Skeletal muscle cell (primary cell): Measurements from ENCODE around the gene ANKS1B.
"Not testable (repeated sequence)": the region's sequence is repeated elsewhere in the genome, so short reads cannot be mapped to it uniquely, and the experiment has no call there.

Source experiments
- DNase-seq: peaks from one replicate; pipeline ENCODE4 v3.0.0-alpha.2; 2010; ENCODE audit warnings: low read depth
- H3K4me3 ChIP-seq: 2 replicates; pipeline ENCODE4 v1.5.1; 2011; ENCODE audit warnings: low read depth, mild to moderate bottlenecking, control low read depth, low read length, moderate library complexity

The ANKS1B gene

GRCh38 chr12:99984271-99985128, at the start of gene ANKS1B:
TSS of gene ANKS1B (minus strand) at chr12:99984936. CDS start at chr12:99984237, 699 bp downstream.
- no peak for DNase-seq
- H3K4me3 ChIP-seq, result peak within 1 kb of the TSS; percentile 59

DNA sequence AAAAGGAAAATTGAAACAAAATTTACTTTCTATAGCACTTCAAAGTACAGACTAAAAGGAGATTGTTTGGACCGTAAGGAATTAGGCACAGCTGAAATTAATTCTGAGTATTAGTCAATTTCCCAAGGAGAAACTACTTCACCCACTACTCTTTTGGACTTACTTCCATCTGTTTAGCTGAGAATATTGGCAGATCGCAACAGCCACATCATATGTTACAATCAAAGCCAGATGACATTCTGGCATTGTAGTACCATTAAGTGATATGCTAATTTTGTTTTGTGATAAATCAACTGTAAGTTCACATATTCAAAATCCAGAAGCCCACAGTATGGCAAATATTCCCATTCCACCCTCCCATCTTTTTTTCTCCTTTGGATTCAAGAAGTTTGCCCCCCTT, 47.1 kb upstream of the ANKS1B start:
- no peak overlapping the region for H3K4me3 ChIP-seq
- no peak for DNase-seq

- H3K4me3 ChIP-seq, result no peak overlapping the region
- DNase-seq, result no peak
Measured at GRCh38 chr12:100027671-100028070, 42.9 kb upstream of the ANKS1B start.

DNA sequence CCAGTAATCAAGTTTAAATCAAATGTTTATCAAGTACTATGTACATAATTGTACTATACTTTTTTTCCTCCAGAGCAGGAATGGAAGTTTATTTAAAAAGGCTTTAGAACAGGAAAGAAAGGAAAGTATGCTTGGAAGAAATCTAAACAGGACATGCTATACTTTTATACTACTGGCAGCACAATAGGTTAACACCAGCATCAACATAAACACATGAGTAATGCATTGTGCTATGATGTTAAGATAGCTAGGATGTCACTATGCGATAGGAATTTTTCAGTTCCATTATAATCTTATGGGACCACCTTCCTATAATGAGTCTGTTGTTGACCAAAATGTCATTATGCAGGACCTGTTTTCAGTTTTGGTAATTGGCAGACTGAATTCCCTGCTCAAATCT, 41.5 kb upstream of the ANKS1B start:
- no peak overlapping the region for H3K4me3 ChIP-seq
- peak; percentile 4 for DNase-seq

DNA sequence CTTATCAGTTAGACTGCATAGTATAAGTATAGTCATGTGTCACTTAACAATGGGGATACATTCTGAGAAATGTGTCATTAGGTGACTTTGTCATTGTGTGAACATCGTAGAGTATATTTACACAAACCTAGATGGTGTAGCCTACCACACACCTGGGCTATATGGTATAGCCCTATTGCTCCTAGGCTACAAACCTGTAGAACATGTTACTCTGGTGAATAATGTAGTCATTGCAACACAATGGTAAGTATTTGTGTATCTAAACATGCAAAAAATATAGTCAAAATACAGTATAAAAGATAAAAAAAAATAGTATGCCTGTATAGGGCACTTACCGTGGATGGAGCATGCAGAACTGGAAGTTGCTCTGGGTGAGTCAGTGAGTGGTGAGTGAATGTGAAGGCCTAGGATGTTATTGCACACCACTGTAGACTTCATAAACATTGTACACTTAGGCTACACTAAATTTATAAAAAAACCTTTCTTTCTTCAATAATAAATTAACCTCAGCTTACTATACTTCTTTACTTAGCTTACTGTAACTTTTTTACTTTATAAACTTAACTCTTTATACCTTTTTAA, 40.3 kb upstream of the ANKS1B start:
- peak; percentile 4 for DNase-seq
- H3K4me3 ChIP-seq, result no peak overlapping the region

- DNase-seq, result no peak
- H3K4me3 ChIP-seq, result no peak overlapping the region
Measured at GRCh38 chr12:100020370-100020769, 35.6 kb upstream of the ANKS1B start.

- H3K4me3 ChIP-seq, result no peak overlapping the region
- DNase-seq, result no peak
Measured at GRCh38 chr12:100017056-100017455, 32.3 kb upstream of the ANKS1B start.

- not testable (repeated sequence) for H3K4me3 ChIP-seq, DNase-seq
Measured at GRCh38 chr12:100016304-100016703, 31.6 kb upstream of the ANKS1B start.

GRCh38 chr12:100005846-100006245, 21.1 kb upstream of the ANKS1B start:
- not testable (repeated sequence) for DNase-seq, H3K4me3 ChIP-seq

DNA sequence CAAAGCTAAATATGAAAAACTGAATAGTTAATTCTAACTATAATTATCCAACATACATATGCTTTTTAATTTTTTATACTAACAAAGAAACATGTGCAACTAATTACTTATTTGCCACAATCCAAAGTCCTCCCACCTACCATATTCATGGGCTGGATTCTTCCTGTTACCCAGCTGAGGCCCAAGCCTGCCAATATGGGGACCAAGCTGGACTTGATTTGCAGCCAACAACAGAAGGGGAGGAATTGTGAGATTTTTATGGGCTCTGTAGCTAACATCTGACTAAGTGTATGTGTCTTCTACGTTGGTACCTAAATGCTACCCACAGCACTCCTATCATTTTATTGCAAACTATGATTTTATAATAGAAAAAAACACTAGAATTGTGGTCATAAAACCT, 13.1 kb upstream of the ANKS1B start:
- no peak overlapping the region for H3K4me3 ChIP-seq
- no peak for DNase-seq

- no peak overlapping the region for H3K4me3 ChIP-seq
- no peak for DNase-seq
Measured at GRCh38 chr12:99996095-99996494, 11.4 kb upstream of the ANKS1B start.

GRCh38 chr12:99985631-99986030, 895 bp upstream of the ANKS1B start:
- peak overlapping the region; percentile 59 for H3K4me3 ChIP-seq
- DNase-seq, result no peak

DNA sequence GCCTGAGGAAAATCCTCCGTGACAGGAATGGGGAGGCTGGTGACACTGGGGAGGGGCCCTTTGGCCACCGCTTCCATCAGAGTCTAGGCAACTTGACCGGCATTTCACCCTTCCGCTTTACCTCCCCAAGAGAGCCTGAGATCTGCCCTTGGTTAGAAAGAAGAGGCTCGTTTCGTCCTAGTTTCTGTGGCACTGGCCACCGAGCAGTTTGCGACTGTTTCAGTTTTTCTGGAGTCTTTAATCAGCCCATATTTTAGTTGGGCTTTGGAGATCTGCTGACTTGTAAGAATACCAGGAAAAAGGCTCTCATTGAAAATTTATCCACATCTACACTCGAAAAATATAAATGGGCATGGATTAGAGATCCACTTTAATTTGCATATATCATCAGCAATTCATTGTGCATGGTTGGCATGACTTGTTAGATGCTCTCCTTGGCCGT, 414 bp upstream of the ANKS1B start:
- H3K4me3 ChIP-seq, result peak overlapping the region; percentile 59

GRCh38 chr12:99983456-99984258, 1.1 kb downstream of the ANKS1B start:
- no peak overlapping the region for H3K4me3 ChIP-seq
- no peak for DNase-seq

More for the DNA sequence above, 414 bp upstream of the ANKS1B start:
- no peak for DNase-seq

DNA sequence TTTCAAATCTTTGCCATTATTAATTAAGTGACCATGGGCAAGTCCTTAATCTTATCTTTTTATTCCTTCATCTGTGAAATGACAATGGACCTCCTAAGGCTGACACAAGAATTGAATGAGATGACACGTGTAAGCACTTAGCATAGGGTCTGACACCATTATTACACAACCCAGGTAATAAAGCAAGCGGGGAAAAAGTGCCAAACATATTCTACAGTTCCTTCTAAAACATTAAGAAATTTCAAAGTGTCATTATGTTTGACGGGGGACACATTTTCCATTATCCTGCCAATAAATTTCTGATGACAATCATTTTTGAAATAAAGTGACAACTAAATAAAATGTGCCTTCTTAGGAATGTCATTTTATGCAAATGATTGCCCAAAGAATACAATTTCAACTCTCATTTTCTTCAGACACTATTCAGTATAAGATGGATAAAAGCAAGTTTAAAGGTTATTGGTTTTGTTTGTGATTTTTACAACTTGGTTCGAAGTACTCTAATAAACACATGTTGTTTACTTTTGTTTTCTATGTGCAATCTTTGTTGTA, 3.0 kb downstream of the ANKS1B start:
- no peak for DNase-seq
- H3K4me3 ChIP-seq, result no peak overlapping the region

DNA sequence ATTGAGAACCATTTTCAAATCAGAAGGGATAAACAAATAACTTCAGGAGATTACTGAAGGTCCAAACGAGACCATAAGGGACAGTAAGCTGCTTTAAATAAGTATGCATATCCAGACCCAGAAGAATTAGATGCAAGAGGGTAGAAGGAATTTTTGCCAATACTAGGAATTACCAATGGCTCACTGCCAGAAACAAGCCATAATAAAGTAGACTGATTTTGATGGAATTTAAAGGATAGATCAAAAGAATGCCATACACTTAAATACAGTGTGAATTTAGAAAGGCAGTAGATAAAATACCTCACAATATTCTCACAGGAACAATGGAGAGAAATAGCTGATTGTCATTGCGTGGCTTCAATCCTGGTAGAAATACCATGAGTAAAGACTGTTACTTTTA, 5.3 kb downstream of the ANKS1B start:
- H3K4me3 ChIP-seq, result no peak overlapping the region
- DNase-seq, result no peak

- H3K4me3 ChIP-seq, result no peak overlapping the region
- no peak for DNase-seq
Measured at GRCh38 chr12:99978152-99978551, 6.6 kb downstream of the ANKS1B start.

- DNase-seq, result no peak
Measured at GRCh38 chr12:99977550-99977949, 7.2 kb downstream of the ANKS1B start.

GRCh38 chr12:99976762-99977161, 8.0 kb downstream of the ANKS1B start:
- H3K4me3 ChIP-seq, result no peak overlapping the region
- no peak for DNase-seq

More at GRCh38 chr12:99977550-99977949, 7.2 kb downstream of the ANKS1B start:
- no peak overlapping the region for H3K4me3 ChIP-seq

GRCh38 chr12:99975321-99975720, 9.4 kb downstream of the ANKS1B start:
- no peak overlapping the region for H3K4me3 ChIP-seq
- no peak for DNase-seq
